Gastrocnemius medialis (tissue), 4 donors: ENCODE measurements around the gene FOXP2. TPM values are rescaled to one million over a fixed set of nuclear protein-coding genes. Genes with fewer than 3 reads are reported as not detected.

ENCODE experiments used
- ATAC-seq, 2 donors: fragments of 150-250 bp; one replicate each; pipeline ENCODE4 v1.9.1; 2016
- DNase-seq, 2 donors: peaks; one replicate each; pipeline ENCODE4 v3.0.0-alpha.2; 2019
- H3K27ac ChIP-seq, 4 donors: fragments of 200-600 bp; sonication (generic); 1 replicate in 1 of 4; 2 replicates in 3 of 4; pipeline ENCODE4 v1.5.1; 2016 to 2018; ENCODE audit warnings: mild to moderate bottlenecking in 2 of 4, moderate library complexity in 1 of 4
- H3K27me3 ChIP-seq, 3 donors: fragments of 200-600 bp; sonication (generic) in 2 of 3; 1 replicate in 1 of 3; 2 replicates in 2 of 3; pipeline versions ENCODE4 v1.5.1 to v1.6.0; 2016 to 2019; ENCODE audit warnings: mild to moderate bottlenecking in 1 of 3, moderate library complexity in 1 of 3
- H3K36me3 ChIP-seq, 2 donors: fragments of 200-600 bp; sonication (generic) in 1 of 2; one replicate each; pipeline ENCODE4 v1.5.1; 2017 to 2018
- H3K4me1 ChIP-seq, 2 donors: fragments of 200-600 bp; sonication (generic) in 1 of 2; one replicate each; pipeline ENCODE4 v1.5.1; 2016 to 2017; ENCODE audit warnings: mild to moderate bottlenecking in 2 of 2
- H3K4me3 ChIP-seq, 4 donors: fragments of 200-600 bp; sonication (generic) in 3 of 4; 1 replicate in 1 of 4; 2 replicates in 3 of 4; pipeline ENCODE4 v1.5.1; 2016 to 2019; ENCODE audit warnings: mild to moderate bottlenecking in 2 of 4
- H3K9me3 ChIP-seq, 3 donors: fragments of 200-600 bp; sonication (generic) in 2 of 3; 1 replicate in 1 of 3; 2 replicates in 2 of 3; pipeline ENCODE4 v1.5.1; 2016 to 2019
- POLR2A ChIP-seq, 2 donors: fragments of 450-650 bp; IDR thresholded peaks; one replicate each; pipeline ENCODE4 v1.6.1; 2017; ENCODE audit warnings: antibody characterized with exemption in 2 of 2, mild to moderate bottlenecking in 2 of 2, moderate library complexity in 2 of 2
- in situ Hi-C, 4 donors: fragments of 200-750 bp; cut with MboI; loops; one replicate each; pipeline versions ENCODE4 v1.15.0 to v1.8.0; 2017; ENCODE audit warnings: low sequenced_read_pairs in 4 of 4
- intact Hi-C: fragments of 100-400 bp; cut with DNase I; formaldehyde crosslinking; loops from one replicate; pipeline ENCODE4 v1.15.1; 2023; ENCODE audit warnings: low total_unique reads
- total RNA-seq, 4 donors: library from RNA; depleted of rRNA; stranded (reverse); fragments of >200 nt; gene quantifications; one replicate each; pipeline versions ENCODE4 v1.1.0 to v1.2.3, GENCODE V29; 2016
- TF ChIP-seq, protein P1 (sequence below), 5 experiments: fragments of 450-650 bp in 3 of 5; fragments of 200-600 bp in 2 of 5; sonication (generic) in 2 of 5; IDR thresholded peaks in 4 of 5; conservative IDR thresholded peaks in 1 of 5; 1 replicate in 4 of 5; 2 replicates in 1 of 5; pipeline ENCODE4 v1.5.1; 2016 to 2019; ENCODE audit warnings: antibody characterized with exemption in 5 of 5, mild to moderate bottlenecking in 3 of 5, moderate library complexity in 3 of 5

The FOXP2 gene
- total RNA-seq, 4 donors from 2014 or later, result 4.9 to 16.9 (median 7.5) TPM

DNA sequence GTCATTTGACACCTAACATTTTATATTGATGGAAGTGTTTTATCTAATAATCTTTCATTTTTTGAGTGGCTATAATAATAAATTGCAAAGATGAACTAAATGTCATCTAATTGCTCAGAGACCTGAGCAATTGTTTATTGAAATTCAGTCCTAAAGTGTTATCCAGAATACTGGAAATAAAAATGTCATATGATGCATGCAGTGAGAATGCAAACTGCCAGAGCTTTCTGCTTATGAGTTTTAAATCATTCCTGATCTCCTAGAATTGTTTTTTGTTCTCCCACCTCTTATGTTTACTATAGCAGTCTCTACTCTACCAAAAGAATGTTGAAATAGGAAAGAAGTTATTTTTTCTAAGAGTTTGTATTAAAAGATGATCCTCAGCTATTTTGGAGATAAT, 116.7 kb downstream of the FOXP2 start:
- H3K4me1 ChIP-seq, result peaks cover 4 to 33% of the 10 kb centered on the region in 2 donors
- H3K27ac ChIP-seq, result no peak overlapping the region
- intact Hi-C loops (loop anchor here (10.0 kb wide), 1 partner anchor 117 kb away; the partner anchor contains the start of gene FOXP2), in situ Hi-C loops (loop anchor here in 2 of 4 donors (25.0 kb wide), 1 partner anchor 444 kb away; no protein-coding TSS in a partner anchor)
- DNase-seq, result no peak
- no peak overlapping the region for H3K4me3 ChIP-seq
- H3K9me3 ChIP-seq, result no peaks in the 10 kb centered on the region
- ATAC-seq, result no peak
- no peaks in the 10 kb centered on the region for H3K27me3 ChIP-seq
- TF ChIP-seq POLR2A (IDR thresholded peaks at IDR 0.05), result no peak
- TF ChIP-seq, protein P1, sequence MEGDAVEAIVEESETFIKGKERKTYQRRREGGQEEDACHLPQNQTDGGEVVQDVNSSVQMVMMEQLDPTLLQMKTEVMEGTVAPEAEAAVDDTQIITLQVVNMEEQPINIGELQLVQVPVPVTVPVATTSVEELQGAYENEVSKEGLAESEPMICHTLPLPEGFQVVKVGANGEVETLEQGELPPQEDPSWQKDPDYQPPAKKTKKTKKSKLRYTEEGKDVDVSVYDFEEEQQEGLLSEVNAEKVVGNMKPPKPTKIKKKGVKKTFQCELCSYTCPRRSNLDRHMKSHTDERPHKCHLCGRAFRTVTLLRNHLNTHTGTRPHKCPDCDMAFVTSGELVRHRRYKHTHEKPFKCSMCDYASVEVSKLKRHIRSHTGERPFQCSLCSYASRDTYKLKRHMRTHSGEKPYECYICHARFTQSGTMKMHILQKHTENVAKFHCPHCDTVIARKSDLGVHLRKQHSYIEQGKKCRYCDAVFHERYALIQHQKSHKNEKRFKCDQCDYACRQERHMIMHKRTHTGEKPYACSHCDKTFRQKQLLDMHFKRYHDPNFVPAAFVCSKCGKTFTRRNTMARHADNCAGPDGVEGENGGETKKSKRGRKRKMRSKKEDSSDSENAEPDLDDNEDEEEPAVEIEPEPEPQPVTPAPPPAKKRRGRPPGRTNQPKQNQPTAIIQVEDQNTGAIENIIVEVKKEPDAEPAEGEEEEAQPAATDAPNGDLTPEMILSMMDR (IDR thresholded peaks at IDR 0.05 in 4 of 5, conservative IDR thresholded peaks at IDR 0.05 in 1 of 5), result no peak
- H3K36me3 ChIP-seq, result no peaks in the 10 kb centered on the region

DNA sequence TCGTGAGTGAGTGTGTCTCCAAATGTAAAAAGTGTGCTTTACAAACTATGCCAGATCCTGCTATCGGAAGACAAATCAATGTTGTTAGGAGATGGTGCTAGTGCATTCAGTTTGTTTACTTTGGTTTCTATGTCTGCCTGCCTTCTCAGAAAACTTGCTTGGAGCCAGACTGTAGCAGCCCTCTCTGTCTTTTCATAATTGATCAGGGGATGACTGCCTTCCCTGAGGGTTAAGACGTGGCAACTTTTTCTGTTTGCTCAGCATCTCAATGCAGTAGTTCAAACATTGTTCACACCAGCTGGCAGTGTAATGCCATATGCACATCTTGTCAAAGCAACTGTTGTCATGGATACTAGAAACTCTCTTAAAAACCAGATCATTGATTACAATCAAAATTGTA, 118.5 kb downstream of the FOXP2 start:
- in situ Hi-C loops, result loop anchor here in 2 of 4 donors (25.0 kb wide), 1 partner anchor 446 kb away; no protein-coding TSS in a partner anchor
- Histone ChIP-seq H3K36me3 (no peaks in the 10 kb centered on the region), H3K9me3 (no peaks in the 10 kb centered on the region), H3K4me3 (no peak overlapping the region), H3K27ac (no peak overlapping the region), H3K27me3 (no peaks in the 10 kb centered on the region), H3K4me1 (peaks cover 4 to 33% of the 10 kb centered on the region in 2 donors)
- TF ChIP-seq, protein P1 (IDR thresholded peaks at IDR 0.05 in 4 of 5, conservative IDR thresholded peaks at IDR 0.05 in 1 of 5), result no peak
- no peak for TF ChIP-seq POLR2A (IDR thresholded peaks at IDR 0.05)
- DNase-seq (no peak), ATAC-seq (no peak)
- intact Hi-C loops, result loop anchor here (10.0 kb wide), 1 partner anchor 118 kb away; the partner anchor contains the start of gene FOXP2

DNA sequence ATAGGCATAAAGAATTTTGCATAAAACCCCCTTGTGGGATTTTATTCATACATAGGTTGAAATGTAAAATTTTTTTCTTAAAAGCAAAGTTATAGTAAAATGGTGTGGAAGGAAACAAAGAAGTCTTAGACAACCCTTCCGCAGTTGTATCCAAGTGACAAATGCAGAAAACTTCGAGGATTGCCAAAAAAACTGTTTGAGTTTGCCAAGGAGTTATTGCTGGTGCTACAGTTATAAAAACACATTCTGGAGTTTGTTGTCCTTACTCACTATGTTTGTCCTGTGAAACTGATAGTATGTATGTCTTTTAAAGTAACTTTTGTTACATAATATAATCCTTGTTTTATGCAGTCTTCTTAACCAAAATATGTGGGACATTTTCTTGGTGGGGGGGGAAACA, 120.3 kb downstream of the FOXP2 start:
- DNase-seq (no peak), ATAC-seq (no peak)
- no peaks in the 10 kb centered on the region for H3K9me3 ChIP-seq
- intact Hi-C loops (loop anchor here (10.0 kb wide), 1 partner anchor 120 kb away; the partner anchor contains the start of gene FOXP2), in situ Hi-C loops (loop anchor here in 2 of 4 donors (25.0 kb wide), 1 partner anchor 448 kb away; no protein-coding TSS in a partner anchor)
- no peak overlapping the region for H3K27ac ChIP-seq
- H3K27me3 ChIP-seq, result no peaks in the 10 kb centered on the region
- TF ChIP-seq, protein P1 (IDR thresholded peaks at IDR 0.05 in 4 of 5, conservative IDR thresholded peaks at IDR 0.05 in 1 of 5), result no peak
- no peak for TF ChIP-seq POLR2A (IDR thresholded peaks at IDR 0.05)
- peaks cover 4 to 18% of the 10 kb centered on the region in 2 donors for H3K4me1 ChIP-seq
- no peaks in the 10 kb centered on the region for H3K36me3 ChIP-seq
- no peak overlapping the region for H3K4me3 ChIP-seq

DNA sequence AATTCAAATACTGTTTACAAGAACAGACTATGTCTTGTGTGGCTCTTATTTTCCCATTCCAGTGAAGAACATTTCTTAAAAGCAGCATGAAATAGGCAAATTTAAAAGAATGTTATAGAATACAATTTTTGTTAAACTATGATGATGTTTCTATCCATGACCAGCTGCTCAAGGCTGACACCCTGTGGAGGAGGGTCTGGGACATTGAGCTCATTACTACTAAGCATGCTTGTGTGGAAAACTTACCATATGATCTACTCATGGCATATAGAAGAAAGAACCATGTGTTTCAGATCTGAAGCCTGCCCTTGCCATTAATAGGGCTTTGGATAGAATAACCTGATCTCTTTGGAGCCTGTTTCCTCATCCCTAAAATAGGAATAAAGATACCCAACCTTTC, 125.0 kb downstream of the FOXP2 start:
- in situ Hi-C loops, result loop anchor here in 2 of 4 donors (25.0 kb wide), 1 partner anchor 452 kb away; no protein-coding TSS in a partner anchor
- intact Hi-C loops, result loop anchor here (10.0 kb wide), 1 partner anchor 125 kb away; the partner anchor contains the start of gene FOXP2
- ATAC-seq (no peak), DNase-seq (no peak)
- Histone ChIP-seq H3K4me3 (no peak overlapping the region), H3K9me3 (no peaks in the 10 kb centered on the region), H3K4me1 (no peaks in the 10 kb centered on the region), H3K36me3 (no peaks in the 10 kb centered on the region), H3K27ac (no peak overlapping the region), H3K27me3 (no peaks in the 10 kb centered on the region)
- TF ChIP-seq, protein P1 (IDR thresholded peaks at IDR 0.05 in 4 of 5, conservative IDR thresholded peaks at IDR 0.05 in 1 of 5), result peak in 2 of 5 experiments; percentile 31 to 46
- TF ChIP-seq POLR2A (IDR thresholded peaks at IDR 0.05), result no peak
